LNCAP (cell line): ENCODE measurements around the gene CDK5RAP2.

ENCODE experiments used
- TF ChIP-seq, protein P1 (sequence below): fragments of 450-650 bp; IDR thresholded peaks from 2 replicates; pipeline ENCODE4 v1.5.1; 2017; ENCODE audit warnings: mild to moderate bottlenecking

Gene CDK5RAP2

DNA sequence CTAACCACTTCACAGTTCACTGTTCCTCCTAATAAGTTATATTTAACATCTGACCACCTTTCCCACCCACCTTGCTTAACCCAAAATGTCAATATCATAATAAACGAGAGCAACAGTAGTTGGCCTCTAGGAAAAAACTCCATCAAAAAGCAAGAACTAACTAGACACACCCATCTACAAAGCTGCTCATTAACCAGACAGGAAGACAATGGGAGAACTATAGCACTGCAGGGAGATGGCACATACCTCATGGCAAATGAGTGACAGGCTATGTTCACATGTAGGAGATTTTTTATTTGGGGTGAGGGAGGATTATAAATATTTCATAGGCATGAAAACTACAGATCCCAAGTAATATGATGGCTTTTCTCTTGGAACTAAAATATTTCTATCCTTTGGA, 23.6 kb upstream of the CDK5RAP2 start:
- TF ChIP-seq, protein P1, sequence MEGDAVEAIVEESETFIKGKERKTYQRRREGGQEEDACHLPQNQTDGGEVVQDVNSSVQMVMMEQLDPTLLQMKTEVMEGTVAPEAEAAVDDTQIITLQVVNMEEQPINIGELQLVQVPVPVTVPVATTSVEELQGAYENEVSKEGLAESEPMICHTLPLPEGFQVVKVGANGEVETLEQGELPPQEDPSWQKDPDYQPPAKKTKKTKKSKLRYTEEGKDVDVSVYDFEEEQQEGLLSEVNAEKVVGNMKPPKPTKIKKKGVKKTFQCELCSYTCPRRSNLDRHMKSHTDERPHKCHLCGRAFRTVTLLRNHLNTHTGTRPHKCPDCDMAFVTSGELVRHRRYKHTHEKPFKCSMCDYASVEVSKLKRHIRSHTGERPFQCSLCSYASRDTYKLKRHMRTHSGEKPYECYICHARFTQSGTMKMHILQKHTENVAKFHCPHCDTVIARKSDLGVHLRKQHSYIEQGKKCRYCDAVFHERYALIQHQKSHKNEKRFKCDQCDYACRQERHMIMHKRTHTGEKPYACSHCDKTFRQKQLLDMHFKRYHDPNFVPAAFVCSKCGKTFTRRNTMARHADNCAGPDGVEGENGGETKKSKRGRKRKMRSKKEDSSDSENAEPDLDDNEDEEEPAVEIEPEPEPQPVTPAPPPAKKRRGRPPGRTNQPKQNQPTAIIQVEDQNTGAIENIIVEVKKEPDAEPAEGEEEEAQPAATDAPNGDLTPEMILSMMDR, result no peak

DNA sequence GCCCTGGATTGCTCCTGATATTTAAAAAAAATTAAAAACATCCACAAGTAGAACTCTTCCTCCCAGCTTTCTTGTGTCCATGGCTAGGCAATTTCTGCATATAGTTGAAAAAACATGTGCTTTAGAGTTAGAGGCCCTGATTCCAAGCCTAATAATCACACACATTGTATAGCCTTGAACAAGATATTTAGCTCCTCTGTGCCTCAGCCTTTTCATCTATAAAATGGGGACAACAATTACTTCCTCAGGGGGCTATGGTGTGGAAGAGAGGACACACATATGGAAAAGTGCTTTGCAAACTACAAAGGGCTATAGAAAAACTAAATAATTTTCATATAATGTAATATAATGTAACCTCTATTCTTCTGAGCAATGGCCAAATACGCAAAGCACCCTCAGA, 23.0 kb upstream of the CDK5RAP2 start:
- TF ChIP-seq, protein P1, result no peak

DNA sequence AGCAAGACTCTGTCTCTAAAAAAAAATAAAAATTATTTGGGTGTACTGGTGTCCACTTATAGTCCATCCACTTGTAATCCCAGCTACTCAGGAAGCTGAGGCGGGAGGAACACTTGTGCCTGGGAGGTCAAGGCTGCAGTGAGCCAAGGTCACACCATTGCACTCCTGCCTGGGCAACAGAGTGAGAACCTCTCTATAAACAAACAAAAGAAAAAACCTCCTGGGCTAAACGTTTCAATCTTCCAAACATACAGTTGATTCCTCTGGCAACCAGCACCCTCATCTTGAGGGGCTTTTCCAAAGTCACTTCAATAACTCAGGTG, 13.9 kb upstream of the CDK5RAP2 start:
- TF ChIP-seq, protein P1, result no peak

DNA sequence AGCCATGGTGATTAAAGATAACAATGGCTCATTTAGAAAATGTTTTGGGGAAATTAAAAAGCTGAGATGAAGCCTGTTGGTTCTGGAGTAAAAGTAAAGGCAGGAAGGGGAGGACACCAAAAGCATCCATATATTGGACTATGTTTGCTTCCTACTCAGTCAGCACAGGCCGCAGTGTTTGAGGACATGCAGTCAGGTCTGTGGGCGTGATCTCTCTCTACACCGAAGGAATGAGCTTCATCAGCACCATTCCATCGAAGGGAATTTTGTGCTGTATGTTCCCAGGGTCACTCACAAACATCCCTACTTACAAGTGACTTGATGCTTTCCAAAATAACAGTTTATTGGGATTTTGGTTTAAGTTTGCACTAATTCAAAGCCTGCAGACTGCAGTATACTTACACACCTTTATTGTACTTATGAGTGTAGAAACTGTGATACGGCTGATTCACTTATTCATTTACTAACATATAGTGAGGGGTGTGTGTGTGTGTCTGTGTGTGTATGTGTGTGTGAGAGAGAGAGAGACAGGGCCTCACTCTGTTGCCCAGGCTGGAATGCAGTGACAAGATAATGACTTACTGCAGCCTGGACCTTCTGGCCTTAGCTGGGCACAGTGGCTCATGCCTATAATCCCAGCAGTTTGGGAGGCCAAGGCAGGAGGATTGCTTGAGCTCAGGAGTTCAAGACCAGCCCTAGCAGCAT, 13.4 kb upstream of the CDK5RAP2 start:
- TF ChIP-seq, protein P1, result no peak

DNA sequence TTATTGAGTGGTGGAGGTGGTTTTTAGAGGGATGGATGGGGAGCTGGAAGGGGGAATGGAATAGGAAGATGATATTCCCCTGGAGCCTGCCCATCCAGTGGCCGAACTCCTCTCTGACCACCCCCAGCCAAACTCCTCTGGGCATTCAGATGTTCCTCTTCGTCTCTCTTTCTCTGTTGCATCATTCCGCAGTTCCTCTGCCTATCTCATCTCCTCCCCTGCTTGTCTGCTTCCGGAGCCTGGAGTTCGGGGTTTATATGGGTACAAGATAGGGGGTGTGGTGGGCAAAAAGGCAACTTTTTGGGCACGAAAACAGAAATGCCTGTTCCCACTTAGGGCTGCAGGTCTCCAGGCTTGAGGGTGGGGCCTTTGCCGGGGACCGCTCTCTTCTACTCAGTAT, 12.2 kb upstream of the CDK5RAP2 start:
- TF ChIP-seq, protein P1, result no peak

DNA sequence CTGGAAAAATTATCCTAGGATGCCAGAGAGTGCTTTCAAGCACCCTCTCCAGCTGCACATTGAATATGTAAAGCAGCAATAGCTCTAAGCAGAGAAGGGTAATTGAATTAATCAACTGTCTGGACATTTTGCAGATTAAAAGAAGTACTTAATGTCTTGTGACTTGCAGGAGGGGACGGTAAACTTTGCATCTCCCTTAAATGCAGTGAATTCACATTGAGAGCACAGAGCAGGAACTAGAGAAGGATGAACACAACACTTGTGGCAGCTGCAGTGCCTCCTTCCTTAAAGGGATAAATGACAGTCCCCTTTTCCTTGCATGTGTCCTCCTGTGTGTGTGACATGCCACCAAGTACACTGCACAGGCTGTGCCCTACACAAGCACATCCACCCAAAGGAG, 7.4 kb upstream of the CDK5RAP2 start:
- TF ChIP-seq, protein P1, result no peak

DNA sequence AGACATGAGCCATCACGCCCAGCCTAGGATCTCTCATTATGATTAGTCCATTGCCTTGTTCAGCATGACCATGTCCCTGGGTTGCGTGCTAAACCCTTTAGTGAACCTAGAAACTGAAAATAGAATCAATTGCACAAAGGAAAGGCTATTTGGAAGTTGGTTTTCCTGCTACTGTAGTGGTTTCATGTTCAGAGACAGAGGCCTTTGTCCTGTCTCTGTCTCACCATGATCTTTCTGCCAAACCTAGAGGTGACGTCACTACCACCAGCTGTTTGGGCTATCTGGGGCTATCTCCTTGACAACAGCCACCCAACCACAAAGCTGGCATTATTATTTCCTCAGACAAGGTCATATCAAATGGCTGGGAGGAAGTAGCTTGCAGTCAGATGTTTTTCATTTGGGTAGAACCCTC, 4.0 kb upstream of the CDK5RAP2 start:
- TF ChIP-seq, protein P1, result no peak
